NCI-H2227 (cell line): Measurements from ENCODE around the gene GDF7.

Experiments used
- DNase-seq: peaks from one replicate; lab custom pipeline; 2025; ENCODE audit not compliant: unreplicated experiment; lab: John Stamatoyannopoulos, UW

The GDF7 gene

DNA sequence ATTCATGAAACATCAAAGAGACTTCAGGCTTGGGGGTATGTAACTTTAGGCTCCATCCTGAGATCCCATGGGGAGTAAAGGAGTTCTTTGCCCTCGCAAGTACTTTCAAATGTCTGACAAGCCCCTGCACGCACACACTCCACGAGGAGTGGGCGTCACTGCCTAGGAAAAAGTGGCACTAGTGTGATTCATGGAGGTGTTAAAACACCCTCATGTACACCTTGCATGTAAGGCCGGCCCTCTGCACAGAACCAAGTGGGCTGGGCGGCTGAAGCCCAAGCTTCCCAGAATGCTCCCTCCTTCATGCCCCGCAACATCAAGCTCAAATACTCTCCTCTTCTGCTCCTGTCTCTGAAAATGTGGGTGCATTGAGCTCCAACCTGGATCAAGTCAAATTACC lies 23.9 kb upstream of the GDF7 start:
- DNase-seq: no peak

- DNase-seq: no peak
Observed at GRCh38 chr2:20643826-20644225, 23.1 kb upstream of the GDF7 start.

- DNase-seq: no peak
Observed at GRCh38 chr2:20645301-20645701, 21.6 kb upstream of the GDF7 start.

GRCh38 chr2:20645761-20646160 lies 21.2 kb upstream of the GDF7 start:
- DNase-seq: no peak

- DNase-seq: no peak
Observed at GRCh38 chr2:20646446-20646845, 20.5 kb upstream of the GDF7 start.

DNA sequence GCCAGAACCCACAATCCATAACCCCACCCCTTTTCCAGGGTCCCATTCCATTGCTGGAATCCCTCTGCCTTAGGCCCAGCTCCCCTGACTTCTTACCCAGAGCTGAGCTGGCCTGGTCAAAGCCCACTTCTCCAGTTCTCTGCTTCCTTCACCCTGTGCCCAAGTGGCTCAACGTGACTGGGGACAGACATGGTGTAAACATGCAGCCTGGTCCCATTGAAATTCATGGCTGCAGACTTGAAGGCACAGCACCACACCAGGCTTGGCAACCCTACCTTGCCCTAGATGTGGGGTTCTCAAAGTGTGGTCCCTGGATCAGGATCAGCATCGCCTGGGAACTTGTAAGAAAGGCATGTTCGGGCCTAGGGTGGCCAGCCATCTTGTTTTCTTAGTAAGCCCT lies 19.7 kb upstream of the GDF7 start:
- DNase-seq: no peak

DNA sequence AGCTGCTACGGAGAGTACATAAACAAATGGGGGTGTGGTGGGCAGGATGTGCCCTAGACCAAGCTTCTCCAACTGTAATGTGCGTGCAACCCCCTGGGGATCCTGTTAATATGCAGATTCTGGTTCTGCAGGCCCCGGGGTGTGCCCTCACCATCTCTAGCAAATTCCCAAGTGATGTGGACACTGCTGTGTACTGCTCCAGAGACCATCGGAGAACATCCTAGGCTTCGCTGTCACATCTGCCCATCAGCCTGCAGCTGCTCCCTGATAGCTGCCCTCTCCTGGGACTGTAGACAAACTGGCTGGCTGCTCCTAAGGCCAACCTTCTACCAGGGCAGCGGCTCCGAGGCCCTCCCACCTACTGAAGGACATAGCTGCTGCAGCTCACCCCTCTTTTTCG lies 19.2 kb upstream of the GDF7 start:
- DNase-seq: no peak

DNA sequence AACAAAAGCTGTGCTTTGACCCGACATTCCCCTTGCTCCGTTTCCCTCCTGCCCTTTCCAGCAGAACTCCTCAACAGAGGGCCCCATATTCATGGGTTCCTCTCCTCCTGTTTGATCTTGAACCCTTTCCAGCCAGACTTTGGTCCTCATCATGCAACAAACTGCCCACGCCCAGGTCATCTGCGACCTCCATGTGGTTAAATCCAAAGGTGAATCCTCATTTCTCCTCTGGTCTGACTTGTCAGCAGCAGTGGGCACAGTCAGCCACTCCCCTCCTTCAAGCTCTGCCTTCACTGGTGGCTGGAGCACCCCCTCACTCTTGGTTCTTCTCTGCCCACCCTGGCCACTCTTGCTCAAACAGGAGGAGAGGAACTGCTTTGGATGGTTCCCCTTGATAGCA lies 18.7 kb upstream of the GDF7 start:
- DNase-seq: no peak

- DNase-seq: no peak
Observed at GRCh38 chr2:20648831-20649230, 18.1 kb upstream of the GDF7 start.

DNA sequence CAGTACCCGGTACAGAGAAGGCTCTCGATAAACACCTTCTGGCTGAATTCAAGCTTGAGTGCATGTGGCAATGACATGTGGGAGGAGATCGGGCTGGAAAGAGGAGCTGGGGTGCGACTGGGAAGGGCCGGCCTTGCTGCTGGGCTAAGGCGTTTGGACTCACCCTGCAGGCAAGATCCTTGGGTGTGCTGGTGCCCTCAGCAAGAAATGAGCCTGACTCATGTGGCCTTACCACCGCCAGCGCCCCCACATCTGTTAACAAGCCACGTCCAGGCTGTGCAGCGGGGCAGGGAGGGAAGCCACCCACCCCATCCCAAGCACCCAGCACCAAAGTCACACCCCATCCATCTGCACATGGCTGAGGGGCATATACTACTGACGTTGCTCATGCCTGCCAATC lies 17.4 kb upstream of the GDF7 start:
- DNase-seq: no peak

GRCh38 chr2:20649976-20650375 lies 17.0 kb upstream of the GDF7 start:
- DNase-seq: no peak

DNA sequence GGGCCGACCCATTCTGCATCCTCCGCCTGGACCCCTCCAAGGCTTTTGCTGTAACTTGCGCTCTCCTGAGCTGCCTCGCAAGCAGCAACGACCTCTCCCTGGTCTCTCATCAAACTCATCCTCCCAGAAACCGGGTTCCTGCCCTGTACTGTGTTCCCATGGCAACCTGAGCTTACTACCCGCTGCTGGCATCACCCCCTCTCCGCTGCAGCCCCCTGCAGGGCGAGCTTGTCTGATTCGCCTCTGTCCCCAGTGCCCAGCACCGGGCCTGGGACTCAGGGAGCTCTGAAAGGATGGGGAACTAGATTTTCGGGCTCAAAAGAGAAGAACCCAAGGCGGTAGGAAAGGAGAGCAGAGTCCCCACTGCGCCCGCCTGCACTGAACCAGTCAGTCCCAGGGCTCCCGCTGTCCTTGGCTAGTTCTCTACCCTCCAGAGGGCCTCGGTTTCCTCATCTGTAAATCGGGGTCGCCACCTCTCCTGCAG lies 16.5 kb upstream of the GDF7 start:
- peak; percentile 76 for DNase-seq

DNA sequence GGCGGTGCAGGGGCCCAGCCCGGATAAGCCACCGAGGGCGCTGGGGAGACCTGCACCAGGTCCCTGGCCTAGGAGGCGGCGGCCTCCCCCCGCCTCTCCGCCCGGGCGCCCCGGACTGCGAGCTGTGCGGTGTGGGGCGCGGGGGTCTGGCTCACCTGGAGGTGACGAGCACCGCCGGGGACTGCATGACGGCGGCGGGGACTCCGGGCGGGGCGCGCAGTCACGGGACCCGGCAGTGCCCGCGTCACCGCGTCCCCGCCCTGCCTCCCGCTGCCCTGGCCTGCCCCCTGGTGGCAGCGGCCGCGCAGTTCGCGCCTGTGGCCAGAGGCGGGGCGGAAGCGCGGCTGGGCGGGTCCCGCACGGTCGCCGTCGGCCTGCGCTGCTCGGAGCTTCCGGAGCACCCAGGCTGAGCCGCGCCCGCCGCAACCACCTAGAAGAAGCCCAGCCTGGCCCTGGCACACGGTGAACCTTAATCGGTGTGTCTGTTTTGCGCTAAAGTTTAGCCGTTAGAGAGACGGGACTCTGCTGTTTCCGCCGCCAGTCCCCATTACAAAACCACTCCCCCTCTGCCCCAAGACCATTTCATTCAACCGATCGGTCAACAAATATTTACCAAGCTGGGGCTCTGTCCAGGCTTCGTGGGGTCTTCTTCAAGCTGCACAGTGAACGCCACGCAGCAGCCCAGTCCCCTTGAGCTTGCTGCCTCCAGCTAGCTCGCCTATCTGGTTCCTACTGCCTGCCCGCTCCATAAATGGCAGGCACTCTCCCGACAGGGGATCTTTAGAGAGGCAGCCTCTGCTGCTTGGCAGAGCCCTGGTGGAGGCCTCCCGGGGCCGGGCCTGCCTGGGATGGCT lies 15.8 kb upstream of the GDF7 start, which contains the start of gene HS1BP3:
HS1BP3 (minus strand) TSS at position 222 of the 854 bp plus-strand sequence; CDS start at position 187, 35 bp downstream.
- peak; percentile 94 for DNase-seq

DNA sequence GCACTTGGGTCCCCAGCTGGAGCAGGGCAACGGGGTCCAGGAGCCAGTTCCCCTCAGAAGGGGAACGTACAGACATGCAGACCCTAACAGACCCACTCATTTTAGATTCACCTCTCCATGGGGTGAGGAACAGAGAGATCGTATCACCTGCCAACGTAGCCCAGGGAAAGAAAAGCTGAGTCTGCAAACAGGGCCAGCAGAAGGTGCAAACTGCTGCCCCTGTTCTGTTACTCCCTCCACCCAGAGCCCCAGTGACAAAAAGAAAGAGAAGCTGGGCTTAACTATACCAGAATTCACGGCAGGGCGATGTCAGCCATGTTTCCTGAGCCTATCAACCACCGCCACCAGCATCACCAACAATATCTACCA lies 15.2 kb upstream of the GDF7 start:
- DNase-seq: no peak

DNA sequence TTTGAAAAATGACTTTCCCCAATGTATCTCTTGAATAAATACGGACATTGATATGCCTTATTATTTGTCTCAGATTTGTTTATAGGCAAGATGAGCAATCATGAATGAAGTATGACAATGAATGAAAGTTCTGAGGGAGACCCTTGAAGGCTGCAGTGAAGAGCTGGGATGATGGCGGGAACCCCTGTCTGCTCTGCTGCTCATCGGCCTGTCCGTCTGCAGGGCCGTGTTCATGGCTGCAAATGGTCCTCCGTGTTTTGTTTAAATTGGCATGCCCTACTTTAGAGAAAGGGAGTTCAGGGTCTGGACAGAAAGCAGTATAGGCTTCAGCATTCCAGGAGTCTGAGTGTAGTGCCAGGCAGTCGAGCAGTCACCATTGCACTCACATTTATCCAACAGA lies 14.8 kb upstream of the GDF7 start:
- no peak for DNase-seq

GRCh38 chr2:20652673-20653575 lies 14.0 kb upstream of the GDF7 start:
- DNase-seq: no peak

- no peak for DNase-seq
Observed at GRCh38 chr2:20653695-20654534, 13.0 kb upstream of the GDF7 start.

GRCh38 chr2:20654535-20654813 lies 12.5 kb upstream of the GDF7 start:
- no peak for DNase-seq

GRCh38 chr2:20656561-20656960 lies 10.4 kb upstream of the GDF7 start:
- no peak for DNase-seq

DNA sequence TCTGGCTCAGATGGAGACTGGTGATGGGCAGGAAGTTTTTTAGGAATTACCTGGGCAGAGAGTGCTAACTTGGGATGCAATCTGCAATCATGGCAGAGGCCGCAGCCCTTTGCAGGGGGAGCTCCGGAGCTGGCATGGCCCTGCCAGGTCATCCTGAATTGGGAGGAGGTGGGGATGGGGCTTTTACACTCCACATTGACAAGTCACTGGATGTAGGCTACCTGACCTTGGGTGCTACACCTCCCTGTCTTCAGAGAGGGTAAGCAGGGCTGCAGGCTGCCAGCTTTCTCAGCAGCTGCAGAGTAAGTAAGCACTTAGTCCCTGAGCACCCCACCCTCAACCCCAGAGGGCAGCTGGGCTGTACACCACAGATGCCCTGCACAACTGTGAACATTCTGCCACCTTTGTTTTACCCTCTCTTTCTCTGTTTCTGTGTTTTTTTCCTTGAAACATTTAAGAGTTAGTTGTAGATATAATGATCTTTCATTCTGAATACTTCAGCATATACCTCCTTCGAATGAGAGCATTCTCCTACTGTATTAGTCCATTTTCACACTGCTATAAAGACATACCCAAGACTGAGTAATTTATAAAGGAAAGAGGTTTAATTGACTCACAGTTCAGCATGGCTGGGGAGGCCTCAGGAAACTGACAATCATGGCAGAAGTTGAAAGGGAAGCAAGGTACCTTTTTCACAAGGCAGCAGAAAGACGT lies 9.3 kb upstream of the GDF7 start:
- no peak for DNase-seq
